IPS-15b (cell line): ENCODE measurements around the gene TSPYL4.
A peak's percentile ranks its signal among the peaks of the same experiment; 100 is the strongest.

Experiments
- H3K27me3 ChIP-seq: one replicate; pipeline ENCODE4 v1.6.1; 2013; ENCODE audit warnings: low read length; ENCODE audit not compliant: control insufficient read depth, insufficient read depth
- H3K36me3 ChIP-seq: one replicate; pipeline ENCODE4 v1.6.1; 2013; ENCODE audit warnings: low read length; ENCODE audit not compliant: control insufficient read depth, insufficient read depth
- H3K4me1 ChIP-seq: one replicate; pipeline ENCODE4 v1.6.1; 2013; ENCODE audit warnings: mild to moderate bottlenecking, low read length; ENCODE audit not compliant: control insufficient read depth, insufficient read depth
- H3K4me3 ChIP-seq: one replicate; pipeline ENCODE4 v1.5.1; 2013; ENCODE audit warnings: low read depth, low read length
- H3K9ac ChIP-seq: one replicate; pipeline ENCODE4 v1.6.1; 2013; ENCODE audit warnings: low read depth, mild to moderate bottlenecking, low read length
- H3K9me3 ChIP-seq: one replicate; pipeline ENCODE4 v1.6.1; 2013; ENCODE audit warnings: mild to moderate bottlenecking, low read length; ENCODE audit not compliant: control insufficient read depth, insufficient read depth

Gene TSPYL4

GRCh38 chr6:116247285-116247684, 6.6 kb downstream of the TSPYL4 start:
- peaks cover 13% of the 10 kb centered on the region for H3K4me1 ChIP-seq
- H3K4me3 ChIP-seq, result no peak overlapping the region
- no peaks in the 10 kb centered on the region for H3K9me3 ChIP-seq
- H3K36me3 ChIP-seq, result no peaks in the 10 kb centered on the region
- H3K9ac ChIP-seq, result no peak overlapping the region
- H3K27me3 ChIP-seq, result no peaks in the 10 kb centered on the region

GRCh38 chr6:116246089-116246488, 7.8 kb downstream of the TSPYL4 start:
- H3K9me3 ChIP-seq, result no peaks in the 10 kb centered on the region
- H3K4me3 ChIP-seq, result no peak overlapping the region

GRCh38 chr6:116244284-116244683, 9.6 kb downstream of the TSPYL4 start:
- no peaks in the 10 kb centered on the region for H3K27me3 ChIP-seq
- no peaks in the 10 kb centered on the region for H3K9me3 ChIP-seq
- H3K4me3 ChIP-seq, result no peak overlapping the region
- no peaks in the 10 kb centered on the region for H3K36me3 ChIP-seq
- H3K9ac ChIP-seq, result no peak overlapping the region
- H3K4me1 ChIP-seq, result no peaks in the 10 kb centered on the region

More at GRCh38 chr6:116246089-116246488, 7.8 kb downstream of the TSPYL4 start:
- H3K4me1 ChIP-seq, result peaks cover 7% of the 10 kb centered on the region
- H3K27me3 ChIP-seq, result no peaks in the 10 kb centered on the region
- no peaks in the 10 kb centered on the region for H3K36me3 ChIP-seq
- no peak overlapping the region for H3K9ac ChIP-seq

GRCh38 chr6:116239856-116240255, 14.0 kb downstream of the TSPYL4 start:
- H3K4me1 ChIP-seq, result no peaks in the 10 kb centered on the region
- H3K9ac ChIP-seq, result no peak overlapping the region
- H3K36me3 ChIP-seq, result no peaks in the 10 kb centered on the region
- no peak overlapping the region for H3K4me3 ChIP-seq
- H3K27me3 ChIP-seq, result no peaks in the 10 kb centered on the region
- H3K9me3 ChIP-seq, result no peaks in the 10 kb centered on the region

GRCh38 chr6:116239256-116239655, 14.6 kb downstream of the TSPYL4 start:
- no peaks in the 10 kb centered on the region for H3K4me1 ChIP-seq
- H3K27me3 ChIP-seq, result no peaks in the 10 kb centered on the region
- no peaks in the 10 kb centered on the region for H3K36me3 ChIP-seq
- H3K9ac ChIP-seq, result no peak overlapping the region
- H3K9me3 ChIP-seq, result no peaks in the 10 kb centered on the region
- no peak overlapping the region for H3K4me3 ChIP-seq

GRCh38 chr6:116238083-116238482, 15.8 kb downstream of the TSPYL4 start:
- H3K4me3 ChIP-seq, result no peak overlapping the region
- no peak overlapping the region for H3K9ac ChIP-seq
- no peaks in the 10 kb centered on the region for H3K36me3 ChIP-seq
- H3K27me3 ChIP-seq, result no peaks in the 10 kb centered on the region
- H3K9me3 ChIP-seq, result no peaks in the 10 kb centered on the region
- no peaks in the 10 kb centered on the region for H3K4me1 ChIP-seq

GRCh38 chr6:116234689-116235088, 19.2 kb downstream of the TSPYL4 start:
- no peaks in the 10 kb centered on the region for H3K4me1 ChIP-seq
- no peak overlapping the region for H3K4me3 ChIP-seq
- no peak overlapping the region for H3K9ac ChIP-seq
- no peaks in the 10 kb centered on the region for H3K27me3 ChIP-seq
- no peaks in the 10 kb centered on the region for H3K9me3 ChIP-seq
- no peaks in the 10 kb centered on the region for H3K36me3 ChIP-seq

- Histone ChIP-seq H3K4me3 (peak overlapping the region; percentile 54), H3K4me1 (no peaks in the 10 kb centered on the region), H3K27me3 (no peaks in the 10 kb centered on the region), H3K36me3 (no peaks in the 10 kb centered on the region), H3K9me3 (no peaks in the 10 kb centered on the region), H3K9ac (no peak overlapping the region)
Measured at GRCh38 chr6:116229287-116229913, 24.5 kb downstream of the TSPYL4 start.

GRCh38 chr6:116223355-116223754, 30.5 kb downstream of the TSPYL4 start:
- Histone ChIP-seq H3K9ac (no peak overlapping the region), H3K36me3 (no peaks in the 10 kb centered on the region), H3K4me1 (peaks cover 5% of the 10 kb centered on the region), H3K4me3 (no peak overlapping the region), H3K9me3 (no peaks in the 10 kb centered on the region), H3K27me3 (no peaks in the 10 kb centered on the region)

- Histone ChIP-seq H3K9ac (no peak overlapping the region), H3K36me3 (no peaks in the 10 kb centered on the region), H3K4me1 (peaks cover 5% of the 10 kb centered on the region), H3K4me3 (no peak overlapping the region), H3K9me3 (no peaks in the 10 kb centered on the region), H3K27me3 (no peaks in the 10 kb centered on the region)
Measured at GRCh38 chr6:116221911-116222310, 32.0 kb downstream of the TSPYL4 start.

GRCh38 chr6:116221067-116221466, 32.8 kb downstream of the TSPYL4 start:
- Histone ChIP-seq H3K9ac (no peak overlapping the region), H3K27me3 (no peaks in the 10 kb centered on the region), H3K4me1 (peaks cover 5% of the 10 kb centered on the region), H3K4me3 (no peak overlapping the region), H3K9me3 (no peaks in the 10 kb centered on the region), H3K36me3 (no peaks in the 10 kb centered on the region)

- no peaks in the 10 kb centered on the region for H3K9me3 ChIP-seq
- peaks cover 5% of the 10 kb centered on the region for H3K4me1 ChIP-seq
- H3K4me3 ChIP-seq, result no peak overlapping the region
- no peaks in the 10 kb centered on the region for H3K27me3 ChIP-seq
- no peak overlapping the region for H3K9ac ChIP-seq
- H3K36me3 ChIP-seq, result no peaks in the 10 kb centered on the region
Measured at GRCh38 chr6:116218866-116219265, 35.0 kb downstream of the TSPYL4 start.
